Measurements from ENCODE around the gene RFFL. TPM values are rescaled to one million over a fixed set of nuclear protein-coding genes. Genes with fewer than 3 reads are reported as not detected.

RFFL gene
- total RNA-seq, 5 donors from 2014 or later (not counting 1 experiment from before 2014, with no cell fraction given): 51.3 to 80.2 (median 74.1) TPM

DNA sequence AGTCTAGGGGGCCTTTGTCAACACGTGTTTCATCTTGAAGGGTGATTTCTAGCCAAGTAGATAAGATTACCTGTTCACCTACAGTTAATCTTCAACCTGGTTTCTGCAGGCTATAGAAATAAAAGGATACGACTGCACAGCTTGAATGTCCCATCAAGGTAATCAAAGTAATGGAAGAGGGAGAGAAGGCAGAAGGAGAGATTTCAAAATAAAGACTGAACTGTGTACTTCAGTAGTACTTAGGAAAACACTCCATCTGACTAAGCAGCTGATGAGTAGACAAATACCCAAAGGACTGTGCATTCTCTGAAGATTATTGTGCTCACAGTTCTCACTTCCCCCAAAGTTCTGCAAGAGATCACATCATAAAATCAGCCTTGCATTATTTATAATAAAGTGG, 5.8 kb upstream of the RFFL start:
- Histone ChIP-seq H3K9me3 (no peaks in the 10 kb centered on the region), H3K4me3 (ENCODE audit: control insufficient read depth in 1 of 2, extremely low read depth in 1 of 2, low read length in 1 of 2) (no peak overlapping the region), H3K27me3 (replicated peaks in 1 of 2; ENCODE audit: control insufficient read depth in 2 of 2, extremely low read depth in 1 of 2, insufficient read depth in 2 of 2, low read length in 1 of 2) (no peaks in the 10 kb centered on the region), H3K36me3 (ENCODE audit: control insufficient read depth in 2 of 2, extremely low read depth in 1 of 2, insufficient read depth in 1 of 2, low read length in 1 of 2) (peaks cover 0 to 15% of the 10 kb centered on the region in 2 donors), H3K27ac (ENCODE audit: low read length) (no peak overlapping the region), H3K4me1 (ENCODE audit: control insufficient read depth in 1 of 2, extremely low read depth in 1 of 2, insufficient read depth in 2 of 2, low read length in 2 of 2) (peaks cover 22 to 45% of the 10 kb centered on the region in 2 experiments)
- ATAC-seq (replicated peaks in 1 of 4) (no peak), DNase-seq (no peak)
- WGBS (ENCODE audit: insufficient coverage): no CpG with 5 or more reads among the region's 2 CpGs
- Mint-ChIP-seq H3K27me3 (no peaks in the 10 kb centered on the region), H3K27ac (no peak overlapping the region), H3K36me3 (peaks cover 17% of the 10 kb centered on the region), H3K4me1 (peaks cover 70 to 79% (median 75%) of the 10 kb centered on the region in 3 donors), H3K4me3 (no peak overlapping the region), H3K9me3 (no peaks in the 10 kb centered on the region)
- ChIA-PET CTCF (interaction anchor here in 1 of 2 donors (0.8 kb wide), 1 partner anchor 19 kb away, joined by 4 read pairs; no protein-coding TSS in a partner anchor), POLR2A (no interaction called here)

DNA sequence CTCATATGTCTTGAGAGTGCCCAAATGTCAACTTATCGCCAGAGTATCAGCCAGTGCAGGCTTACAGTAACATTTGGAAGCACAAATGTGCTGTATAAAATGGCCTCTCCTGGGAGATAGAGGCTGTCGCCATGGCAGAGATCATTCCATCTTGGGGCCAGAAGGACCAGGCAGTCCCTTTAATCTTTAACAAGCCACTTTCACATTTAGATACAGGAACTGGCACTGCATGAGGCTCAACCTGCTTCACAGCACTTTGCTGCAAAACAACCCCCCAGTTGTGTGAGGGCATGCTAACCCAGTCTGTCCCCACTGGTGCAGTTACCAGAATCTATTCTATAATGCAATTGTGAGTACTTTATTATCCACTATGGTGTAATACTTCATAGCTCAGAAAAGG, 4.7 kb upstream of the RFFL start:
- Mint-ChIP-seq H3K4me3 (no peak overlapping the region), H3K4me1 (peaks cover 70 to 79% (median 74%) of the 10 kb centered on the region in 3 donors), H3K27ac (peak overlapping the region; percentile 20 to 59), H3K36me3 (peaks cover 17% of the 10 kb centered on the region), H3K27me3 (no peaks in the 10 kb centered on the region), H3K9me3 (no peaks in the 10 kb centered on the region)
- H3K4me3 ChIP-seq (ENCODE audit: control insufficient read depth in 1 of 2, extremely low read depth in 1 of 2, low read length in 1 of 2): no peak overlapping the region
- POLR2A ChIA-PET: interaction anchor here (0.6 kb wide), 2 partner anchors 18 to 37 kb away, joined by 3 to 4 read pairs; no protein-coding TSS in a partner anchor
- 100% methylated on average over 2 of the region's 2 CpGs for WGBS (ENCODE audit: insufficient coverage)
- DNase-seq (no peak), ATAC-seq (replicated peaks in 1 of 4) (no peak)
- H3K27me3 ChIP-seq (replicated peaks in 1 of 2; ENCODE audit: control insufficient read depth in 2 of 2, extremely low read depth in 1 of 2, insufficient read depth in 2 of 2, low read length in 1 of 2): no peaks in the 10 kb centered on the region
- H3K36me3 ChIP-seq (ENCODE audit: control insufficient read depth in 2 of 2, extremely low read depth in 1 of 2, insufficient read depth in 1 of 2, low read length in 1 of 2): peaks cover 0 to 15% of the 10 kb centered on the region in 2 donors
- no peak overlapping the region for H3K27ac ChIP-seq (ENCODE audit: low read length)
- CTCF ChIA-PET: interaction anchor here in 1 of 2 donors (1.1 kb wide), 1 partner anchor 8 kb away, joined by 6 read pairs; no protein-coding TSS in a partner anchor
- H3K9me3 ChIP-seq: no peaks in the 10 kb centered on the region
- H3K4me1 ChIP-seq (ENCODE audit: control insufficient read depth in 1 of 2, extremely low read depth in 1 of 2, insufficient read depth in 2 of 2, low read length in 2 of 2): peaks cover 19 to 44% of the 10 kb centered on the region in 2 experiments

DNA sequence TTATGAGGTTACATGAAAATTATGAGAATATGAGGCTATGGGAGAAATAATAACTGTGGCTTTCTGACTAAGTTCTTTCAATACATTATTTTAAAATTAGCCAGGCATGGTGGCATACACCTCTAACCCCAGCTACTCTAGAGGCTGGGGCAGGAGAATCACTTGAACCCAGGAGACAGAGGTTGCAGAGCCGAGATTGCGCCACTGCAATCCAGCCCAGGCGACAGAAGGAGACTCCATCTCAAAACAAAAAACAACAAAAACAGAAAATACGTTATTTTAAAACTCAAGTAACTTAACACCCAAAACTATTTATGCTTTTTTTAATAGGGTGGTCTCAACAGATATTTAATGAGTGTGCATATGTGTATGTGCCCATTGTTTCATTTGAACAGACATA, 2.4 kb upstream of the RFFL start:
- no peaks in the 10 kb centered on the region for H3K27me3 ChIP-seq (replicated peaks in 1 of 2; ENCODE audit: control insufficient read depth in 2 of 2, extremely low read depth in 1 of 2, insufficient read depth in 2 of 2, low read length in 1 of 2)
- H3K4me1 Mint-ChIP-seq: peaks cover 71 to 78% (median 76%) of the 10 kb centered on the region in 3 donors
- H3K9me3 ChIP-seq: no peaks in the 10 kb centered on the region
- peaks cover 20% of the 10 kb centered on the region for H3K36me3 Mint-ChIP-seq
- ChIA-PET CTCF (interaction anchor here in 1 of 2 donors (1.0 to 4.7 kb wide), 4 partner anchors 9 to 43 kb away, joined by 3 to 20 read pairs (median 4); no protein-coding TSS in a partner anchor), POLR2A (interaction anchor here in 1 of 2 donors (1.0 kb wide), 2 partner anchors 8 to 21 kb away, joined by 3 read pairs; no protein-coding TSS in a partner anchor)
- no peak overlapping the region for H3K27ac ChIP-seq (ENCODE audit: low read length)
- no CpG with 5 or more reads among the region's 4 CpGs for WGBS (ENCODE audit: insufficient coverage)
- no peaks in the 10 kb centered on the region for H3K27me3 Mint-ChIP-seq
- no peaks in the 10 kb centered on the region for H3K9me3 Mint-ChIP-seq
- ATAC-seq (replicated peaks in 1 of 4): no peak
- no peak overlapping the region for H3K4me3 Mint-ChIP-seq
- no peak for DNase-seq
- H3K4me1 ChIP-seq (ENCODE audit: control insufficient read depth in 1 of 2, extremely low read depth in 1 of 2, insufficient read depth in 2 of 2, low read length in 2 of 2): peaks cover 17 to 36% of the 10 kb centered on the region in 2 experiments
- peak overlapping the region in 1 of 2 donors; percentile 39 for H3K27ac Mint-ChIP-seq
- H3K4me3 ChIP-seq (ENCODE audit: control insufficient read depth in 1 of 2, extremely low read depth in 1 of 2, low read length in 1 of 2): no peak overlapping the region
- H3K36me3 ChIP-seq (ENCODE audit: control insufficient read depth in 2 of 2, extremely low read depth in 1 of 2, insufficient read depth in 1 of 2, low read length in 1 of 2): peaks cover 0 to 25% of the 10 kb centered on the region in 2 donors

DNA sequence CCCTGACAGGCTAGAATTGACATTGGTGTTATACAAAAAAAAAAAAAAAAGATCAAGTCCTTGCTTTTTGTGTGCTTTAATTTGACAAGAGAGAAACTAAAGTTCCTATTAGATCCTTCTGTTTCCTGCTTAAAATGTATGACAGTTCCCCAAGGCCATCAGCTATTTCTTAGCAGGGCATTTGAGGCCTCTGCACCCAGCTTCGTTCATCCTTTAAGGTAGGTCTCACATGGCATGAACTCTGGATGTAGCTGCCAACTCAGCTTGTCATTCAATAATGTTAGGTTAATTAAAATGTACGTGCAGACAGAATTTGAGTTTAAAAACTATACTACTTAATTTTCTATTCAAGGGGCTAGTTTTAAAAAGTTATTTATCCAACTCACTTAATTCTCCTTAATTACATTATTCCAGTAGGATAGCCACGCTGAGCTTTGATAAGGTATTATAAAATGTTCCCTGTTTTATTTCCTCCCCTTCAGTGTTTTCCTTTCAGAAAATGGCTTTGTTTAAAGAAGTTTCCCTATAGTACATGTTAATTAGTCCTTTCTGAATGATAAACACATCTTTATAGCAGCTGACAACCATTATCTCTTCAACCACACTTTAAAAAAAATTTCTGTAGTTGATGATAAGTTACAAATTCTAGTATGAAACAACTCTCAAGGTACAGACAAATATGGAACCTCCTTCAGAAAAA, 1.2 kb upstream of the RFFL start:
- CTCF ChIA-PET: interaction anchor here (0.5 to 4.7 kb wide), 20 partner anchors 8 to 83 kb away, joined by 3 to 33 read pairs (median 7); partner anchors contain the start of genes LIG3 (in 1 of the 2) and RAD51D (in 1 of the 2)
- Mint-ChIP-seq H3K27me3 (no peaks in the 10 kb centered on the region), H3K36me3 (peaks cover 30% of the 10 kb centered on the region), H3K4me3 (no peak overlapping the region), H3K27ac (peak overlapping the region; percentile 90 to 96), H3K9me3 (no peaks in the 10 kb centered on the region), H3K4me1 (peaks cover 74 to 80% (median 77%) of the 10 kb centered on the region in 3 donors)
- 100% methylated on average over 1 of the region's 3 CpGs for WGBS (ENCODE audit: insufficient coverage)
- H3K9me3 ChIP-seq: no peaks in the 10 kb centered on the region
- H3K36me3 ChIP-seq (ENCODE audit: control insufficient read depth in 2 of 2, extremely low read depth in 1 of 2, insufficient read depth in 1 of 2, low read length in 1 of 2): peaks cover 0 to 27% of the 10 kb centered on the region in 2 donors
- POLR2A ChIA-PET: interaction anchor here (0.6 to 1.4 kb wide), 8 partner anchors 14 to 696 kb away, joined by 3 to 6 read pairs (median 4); no protein-coding TSS in a partner anchor
- H3K27me3 ChIP-seq (replicated peaks in 1 of 2; ENCODE audit: control insufficient read depth in 2 of 2, extremely low read depth in 1 of 2, insufficient read depth in 2 of 2, low read length in 1 of 2): no peaks in the 10 kb centered on the region
- no peak overlapping the region for H3K27ac ChIP-seq (ENCODE audit: low read length)
- peaks cover 17 to 27% of the 10 kb centered on the region in 2 experiments for H3K4me1 ChIP-seq (ENCODE audit: control insufficient read depth in 1 of 2, extremely low read depth in 1 of 2, insufficient read depth in 2 of 2, low read length in 2 of 2)
- DNase-seq: no peak
- no peak overlapping the region for H3K4me3 ChIP-seq (ENCODE audit: control insufficient read depth in 1 of 2, extremely low read depth in 1 of 2, low read length in 1 of 2)
- no peak for ATAC-seq (replicated peaks in 1 of 4)

DNA sequence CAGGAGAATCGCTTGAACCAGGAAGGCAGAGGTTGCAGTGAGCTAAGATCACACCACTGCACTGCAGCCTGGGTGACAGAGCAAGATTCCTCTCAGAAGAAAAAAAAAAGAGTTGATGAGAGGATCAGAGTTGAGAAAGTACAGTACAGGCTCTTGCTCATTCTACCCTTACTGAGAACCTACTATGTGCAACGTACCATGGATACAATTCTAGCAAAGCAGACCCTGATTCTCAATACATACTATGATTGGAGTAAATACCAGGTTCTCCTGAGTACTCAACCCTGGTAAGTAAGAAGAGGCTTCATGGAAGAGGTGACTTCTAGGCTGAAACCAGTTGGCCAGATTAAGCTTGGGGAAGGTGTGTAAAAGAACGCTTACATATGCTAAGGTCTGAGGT, 1.2 kb downstream of the RFFL start:
- H3K36me3 Mint-ChIP-seq: peaks cover 34% of the 10 kb centered on the region
- Histone ChIP-seq H3K4me1 (ENCODE audit: control insufficient read depth in 1 of 2, extremely low read depth in 1 of 2, insufficient read depth in 2 of 2, low read length in 2 of 2) (peaks cover 15 to 20% of the 10 kb centered on the region in 2 experiments), H3K27me3 (replicated peaks in 1 of 2; ENCODE audit: control insufficient read depth in 2 of 2, extremely low read depth in 1 of 2, insufficient read depth in 2 of 2, low read length in 1 of 2) (no peaks in the 10 kb centered on the region), H3K4me3 (ENCODE audit: control insufficient read depth in 1 of 2, extremely low read depth in 1 of 2, low read length in 1 of 2) (no peak overlapping the region), H3K9me3 (no peaks in the 10 kb centered on the region), H3K27ac (ENCODE audit: low read length) (peak overlapping the region; percentile 80), H3K36me3 (ENCODE audit: control insufficient read depth in 2 of 2, extremely low read depth in 1 of 2, insufficient read depth in 1 of 2, low read length in 1 of 2) (peaks cover 0 to 19% of the 10 kb centered on the region in 2 donors)
- WGBS (ENCODE audit: insufficient coverage): 100% methylated on average over 2 of the region's 3 CpGs
- ChIA-PET POLR2A (interaction anchor here (0.9 to 1.8 kb wide), 4 partner anchors 9 to 27 kb away, joined by 3 to 10 read pairs (median 6); no protein-coding TSS in a partner anchor), CTCF (interaction anchor here (1.2 to 4.7 kb wide), 4 partner anchors 11 to 81 kb away, joined by 3 to 33 read pairs (median 14); no protein-coding TSS in a partner anchor)
- peaks cover 69 to 77% (median 69%) of the 10 kb centered on the region in 3 donors for H3K4me1 Mint-ChIP-seq
- DNase-seq: no peak
- peak overlapping the region; percentile 52 to 76 (median 70) for H3K4me3 Mint-ChIP-seq
- H3K27me3 Mint-ChIP-seq: no peaks in the 10 kb centered on the region
- peak overlapping the region; percentile 90 to 96 for H3K27ac Mint-ChIP-seq
- H3K9me3 Mint-ChIP-seq: no peaks in the 10 kb centered on the region
- ATAC-seq (replicated peaks in 1 of 4): no peak

DNA sequence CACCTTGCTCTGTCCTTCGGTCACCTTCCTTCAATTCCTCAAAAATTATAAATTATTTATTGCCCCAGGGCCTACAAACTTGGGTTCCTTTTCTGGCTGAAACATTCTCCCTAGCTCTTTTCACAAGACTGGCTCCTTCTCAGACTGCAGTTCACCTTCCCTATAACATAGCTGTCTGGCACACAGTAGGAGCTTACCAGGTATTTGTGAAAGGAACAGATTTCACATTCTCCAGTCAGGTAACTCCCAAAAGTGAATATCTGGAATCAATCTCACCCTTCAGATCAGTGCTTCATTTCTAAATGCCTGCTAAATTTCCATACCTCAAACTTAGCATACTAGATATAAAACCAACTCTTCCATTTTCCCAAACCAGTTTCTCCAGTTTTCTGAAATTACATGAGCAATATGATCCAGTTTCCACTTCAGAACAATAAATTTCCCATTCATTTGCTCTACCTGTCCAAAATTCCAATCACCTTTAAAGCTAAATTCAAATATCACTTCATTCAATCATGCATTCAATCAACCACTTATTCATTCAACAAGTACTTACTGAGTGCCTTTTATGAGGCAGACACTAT, 6.1 kb downstream of the RFFL start:
- H3K27ac ChIP-seq (ENCODE audit: low read length): no peak overlapping the region
- H3K27me3 ChIP-seq (replicated peaks in 1 of 2; ENCODE audit: control insufficient read depth in 2 of 2, extremely low read depth in 1 of 2, insufficient read depth in 2 of 2, low read length in 1 of 2): no peaks in the 10 kb centered on the region
- Mint-ChIP-seq H3K27me3 (no peaks in the 10 kb centered on the region), H3K4me3 (no peak overlapping the region), H3K36me3 (peaks cover 48% of the 10 kb centered on the region), H3K9me3 (no peaks in the 10 kb centered on the region), H3K4me1 (peaks cover 73 to 81% (median 79%) of the 10 kb centered on the region in 3 donors), H3K27ac (peak overlapping the region; percentile 68 to 80)
- H3K4me1 ChIP-seq (ENCODE audit: control insufficient read depth in 1 of 2, extremely low read depth in 1 of 2, insufficient read depth in 2 of 2, low read length in 2 of 2): peaks cover 18 to 30% of the 10 kb centered on the region in 2 experiments
- 100% methylated on average over 1 of the region's 1 CpG for WGBS (ENCODE audit: insufficient coverage)
- CTCF ChIA-PET: interaction anchor here in 1 of 2 donors (0.6 kb wide), 1 partner anchor 14 kb away, joined by 7 read pairs; no protein-coding TSS in a partner anchor
- H3K36me3 ChIP-seq (ENCODE audit: control insufficient read depth in 2 of 2, extremely low read depth in 1 of 2, insufficient read depth in 1 of 2, low read length in 1 of 2): peaks cover 0 to 22% of the 10 kb centered on the region in 2 donors
- POLR2A ChIA-PET: no interaction called here
- ATAC-seq (replicated peaks in 1 of 4): no peak
- H3K4me3 ChIP-seq (ENCODE audit: control insufficient read depth in 1 of 2, extremely low read depth in 1 of 2, low read length in 1 of 2): no peak overlapping the region
- no peak for DNase-seq
- no peaks in the 10 kb centered on the region for H3K9me3 ChIP-seq
